Calu3 (cell line): ENCODE measurements around the gene AAGAB. TPM values are rescaled to one million over a fixed set of nuclear protein-coding genes. Genes with fewer than 3 reads are reported as not detected.
A peak's percentile ranks its signal among the peaks of the same experiment; 100 is the strongest.

ENCODE experiments used
- BruUV-seq: library from RNA; stranded (reverse); fragments of 400-500 nt; replicated peaks from 2 replicates; lab custom pipeline; 2021; lab: Mats Ljungman, UMichigan
- CTCF ChIA-PET: fragments of 300-600 bp; sonication (Branson Sonifier 250); formaldehyde crosslinking; loops from one replicate; lab custom pipeline; 2022; ENCODE audit warnings: antibody characterized with exemption; lab: Charles Lee
- DNase-seq: peaks from one replicate; pipeline ENCODE4 v3.0.0; 2022
- H3K27ac Mint-ChIP-seq: one replicate; pipeline ENCODE4 v1.8.0; 2022; ENCODE audit warnings: mixed read lengths; ENCODE audit not compliant: unreplicated experiment
- H3K27me3 Mint-ChIP-seq: one replicate; pipeline ENCODE4 v1.8.0; 2022; ENCODE audit warnings: mixed read lengths; ENCODE audit not compliant: unreplicated experiment
- H3K36me3 Mint-ChIP-seq: one replicate; pipeline ENCODE4 v1.8.0; 2022; ENCODE audit warnings: mild to moderate bottlenecking, moderate library complexity, mixed read lengths; ENCODE audit not compliant: insufficient read depth, unreplicated experiment
- H3K4me1 Mint-ChIP-seq: one replicate; pipeline ENCODE4 v1.8.0; 2022; ENCODE audit warnings: mild to moderate bottlenecking, low read depth, mixed read lengths; ENCODE audit not compliant: unreplicated experiment
- H3K4me3 Mint-ChIP-seq: one replicate; pipeline ENCODE4 v1.8.0; 2022; ENCODE audit warnings: mild to moderate bottlenecking, low read depth, moderate library complexity, mixed read lengths; ENCODE audit not compliant: unreplicated experiment
- H3K9me3 Mint-ChIP-seq: one replicate; pipeline ENCODE4 v1.8.0; 2022; ENCODE audit warnings: low read depth, mixed read lengths; ENCODE audit not compliant: unreplicated experiment
- CTCF ChIP-seq: fragments of 200-600 bp; IDR thresholded peaks from one replicate; pipeline ENCODE4 v1.8.0; 2022; ENCODE audit warnings: antibody characterized with exemption; ENCODE audit not compliant: unreplicated experiment
- intact Hi-C: fragments of 100-400 bp; cut with micrococcal nuclease; formaldehyde crosslinking; loops from one replicate; pipeline ENCODE4 v1.10.0; 2022; ENCODE audit not compliant: unreplicated experiment
- total RNA-seq: library from RNA; stranded (reverse); gene quantifications from 2 replicates; pipeline ENCODE4 v1.2.3, GENCODE V29; 2022

Gene AAGAB
- total RNA-seq, 1 experiment from 2014 or later = 68.1 TPM

GRCh38 chr15:67190813-67191212 lies 63.6 kb downstream of the AAGAB start:
- Mint-ChIP-seq H3K27me3 (no peaks in the 10 kb centered on the region), H3K4me3 (no peak overlapping the region), H3K36me3 (peaks cover 94% of the 10 kb centered on the region), H3K4me1 (peaks cover 7% of the 10 kb centered on the region), H3K27ac (peak overlapping the region; percentile 37), H3K9me3 (no peaks in the 10 kb centered on the region)
- DNase-seq = no peak
- no peak for TF ChIP-seq CTCF
- intact Hi-C loops = no loop called here
- TSS peak; percentile 22 for BruUV-seq
- CTCF ChIA-PET = interaction anchor here (0.6 kb wide), 1 partner anchor 393 kb away, joined by 3 read pairs; no protein-coding TSS in a partner anchor

- Mint-ChIP-seq H3K36me3 (peaks cover 94% of the 10 kb centered on the region), H3K4me1 (peaks cover 7% of the 10 kb centered on the region), H3K27me3 (no peaks in the 10 kb centered on the region), H3K9me3 (no peaks in the 10 kb centered on the region), H3K27ac (no peak overlapping the region), H3K4me3 (no peak overlapping the region)
- intact Hi-C loops = no loop called here
- CTCF ChIA-PET = no interaction called here
- BruUV-seq = no TSS peak
- no peak for TF ChIP-seq CTCF
- no peak for DNase-seq
Observed at GRCh38 chr15:67190326-67190725, 64.1 kb downstream of the AAGAB start.

- no peak for TF ChIP-seq CTCF
- H3K4me1 Mint-ChIP-seq = peaks cover 7% of the 10 kb centered on the region
- no peak overlapping the region for H3K4me3 Mint-ChIP-seq
- H3K9me3 Mint-ChIP-seq = no peaks in the 10 kb centered on the region
- H3K36me3 Mint-ChIP-seq = peaks cover 96% of the 10 kb centered on the region
- H3K27me3 Mint-ChIP-seq = no peaks in the 10 kb centered on the region
- intact Hi-C loops = no loop called here
- no peak overlapping the region for H3K27ac Mint-ChIP-seq
- CTCF ChIA-PET = no interaction called here
- BruUV-seq = no TSS peak
- DNase-seq = no peak
Observed at GRCh38 chr15:67189326-67190051, 65.0 kb downstream of the AAGAB start.

- BruUV-seq = no TSS peak
- Mint-ChIP-seq H3K4me3 (no peak overlapping the region), H3K27me3 (no peaks in the 10 kb centered on the region), H3K4me1 (peaks cover 7% of the 10 kb centered on the region), H3K27ac (no peak overlapping the region), H3K9me3 (no peaks in the 10 kb centered on the region), H3K36me3 (peaks cover 94% of the 10 kb centered on the region)
- no peak for DNase-seq
- intact Hi-C loops = no loop called here
- CTCF ChIA-PET = interaction anchor here (0.6 kb wide), 1 partner anchor 242 kb away, joined by 4 read pairs; no protein-coding TSS in a partner anchor
- no peak for TF ChIP-seq CTCF
Observed at GRCh38 chr15:67188551-67189218, 65.8 kb downstream of the AAGAB start.
